HG03378 (cell line): Measurements from ENCODE around the gene CAPN5.

Source experiments
- ATAC-seq: cut with Tn5 transposase; IDR thresholded peaks from one replicate; pipeline ENCODE4 v1.9.1; 2021; ENCODE audit warnings: mild to moderate bottlenecking, moderate library complexity; ENCODE audit not compliant: unreplicated experiment

Gene CAPN5

DNA sequence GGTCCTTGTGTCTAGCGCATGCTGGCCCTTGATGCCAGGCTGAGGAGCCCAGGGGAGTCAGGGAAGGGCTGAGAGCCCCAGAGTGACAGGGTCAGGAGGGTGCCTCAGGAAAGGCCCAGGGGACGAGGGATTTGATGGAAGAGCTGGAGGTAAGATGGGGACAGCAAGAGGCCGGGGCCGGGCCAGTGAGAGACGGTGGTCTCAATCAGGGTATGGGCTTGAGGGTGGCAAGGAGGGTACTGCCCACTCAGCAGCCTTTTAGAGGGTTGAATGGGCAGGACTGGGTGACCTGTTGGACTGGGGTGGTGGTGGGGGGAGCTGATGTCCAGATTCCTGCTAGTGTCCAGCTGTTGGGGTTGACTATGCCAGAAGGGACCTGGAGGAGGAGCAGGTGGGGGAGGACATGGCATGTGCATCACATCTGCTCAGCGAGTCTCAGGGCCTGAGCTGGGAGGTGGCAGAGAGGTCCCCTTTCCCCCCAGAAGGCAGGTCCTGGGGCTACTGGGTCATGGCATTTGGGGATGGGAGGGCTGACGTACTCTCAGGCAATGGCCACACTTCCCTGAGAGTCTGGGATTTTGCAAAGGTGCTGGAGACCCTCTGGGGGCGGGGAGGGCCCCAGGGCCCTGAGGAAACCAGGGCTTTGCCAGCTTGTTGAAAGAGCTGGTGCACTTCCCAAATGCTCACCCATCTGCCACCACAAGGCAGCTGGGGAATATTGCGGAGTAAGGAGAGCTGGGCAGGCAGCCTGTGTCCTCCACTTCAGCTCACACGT, 79.7 kb downstream of the CAPN5 start:
- ATAC-seq, result no peak

DNA sequence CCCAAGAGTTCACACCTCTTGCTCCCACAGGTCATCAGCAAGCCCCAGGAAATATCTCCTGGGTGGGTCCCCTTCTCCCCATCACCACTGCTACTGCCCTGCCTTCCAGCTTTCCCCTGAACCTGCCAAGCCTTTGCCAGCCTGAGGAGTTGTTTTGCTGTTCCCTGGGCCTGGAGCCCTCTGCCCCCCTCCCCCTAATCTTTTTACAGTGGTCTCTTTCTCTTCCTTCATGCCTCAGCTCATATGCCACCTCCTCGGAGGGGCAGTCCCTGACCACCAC, 80.2 kb downstream of the CAPN5 start:
- no peak for ATAC-seq

DNA sequence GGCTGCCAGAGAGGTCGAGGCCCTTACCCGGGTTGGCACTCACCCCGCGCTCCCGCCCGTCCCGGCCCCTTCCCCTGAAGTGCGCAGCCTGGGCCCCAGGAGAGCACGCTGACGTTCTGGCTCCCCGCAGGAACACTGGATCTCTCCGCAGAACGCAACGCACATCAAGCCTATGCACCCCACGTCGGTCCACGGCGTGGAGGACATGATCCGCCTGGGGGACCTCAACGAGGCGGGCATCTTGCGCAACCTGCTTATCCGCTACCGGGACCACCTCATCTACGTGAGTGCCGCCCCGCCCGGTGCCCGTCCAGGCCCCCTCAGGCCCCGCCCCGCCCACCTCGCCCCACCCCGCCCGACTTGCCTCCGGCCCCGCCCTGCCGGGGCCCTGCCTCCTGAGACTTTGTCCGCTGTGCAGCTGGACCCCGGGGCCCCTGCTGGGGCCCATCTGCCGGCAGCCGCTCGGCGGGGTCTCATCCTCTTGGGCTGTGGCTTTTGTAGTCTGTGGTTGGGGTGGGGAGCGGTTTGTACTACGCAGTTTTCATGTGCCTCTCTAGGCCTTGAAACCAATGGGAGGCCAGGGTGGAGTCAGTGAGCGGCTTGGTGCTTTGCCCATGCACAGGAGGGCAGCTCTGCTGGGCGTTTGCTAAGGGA, 81.0 kb downstream of the CAPN5 start:
- ATAC-seq, result no peak

DNA sequence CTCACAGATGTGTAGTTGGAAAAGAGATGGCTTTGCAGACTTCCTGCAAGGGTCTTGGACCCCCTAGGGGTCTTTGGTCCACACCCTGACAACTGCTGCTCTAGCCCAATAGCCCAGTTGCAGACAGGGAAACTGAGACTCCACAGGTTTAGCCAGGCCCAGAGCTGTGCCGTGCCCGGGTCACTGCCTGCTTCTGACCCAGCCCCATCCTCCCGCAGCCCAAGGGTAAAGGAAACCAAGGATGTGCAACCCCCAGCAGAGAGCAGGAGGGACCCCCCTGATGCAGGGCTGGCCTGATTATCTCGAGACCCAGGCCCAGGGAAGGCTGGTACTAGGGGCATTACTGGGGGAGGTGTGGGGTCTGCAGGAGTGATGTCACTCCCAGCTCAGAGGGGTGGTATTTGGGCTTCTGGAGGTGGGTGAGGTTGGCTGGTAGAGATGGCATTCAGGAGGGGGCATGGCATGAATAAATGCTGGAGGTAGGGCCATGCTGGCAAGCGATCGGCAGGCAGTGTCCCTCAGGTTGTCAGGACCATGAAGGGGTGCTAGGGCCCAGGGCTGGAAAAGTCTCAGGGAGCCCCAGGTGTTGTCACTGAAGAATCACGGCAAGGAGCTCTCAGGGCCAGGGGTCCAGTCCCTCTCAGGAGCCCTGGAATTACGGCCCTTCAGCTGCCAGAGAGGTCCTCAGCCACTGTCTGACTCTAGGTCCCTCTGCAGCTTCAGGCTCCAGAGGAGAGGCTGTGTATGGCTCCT, 82.4 kb downstream of the CAPN5 start:
- no peak for ATAC-seq

DNA sequence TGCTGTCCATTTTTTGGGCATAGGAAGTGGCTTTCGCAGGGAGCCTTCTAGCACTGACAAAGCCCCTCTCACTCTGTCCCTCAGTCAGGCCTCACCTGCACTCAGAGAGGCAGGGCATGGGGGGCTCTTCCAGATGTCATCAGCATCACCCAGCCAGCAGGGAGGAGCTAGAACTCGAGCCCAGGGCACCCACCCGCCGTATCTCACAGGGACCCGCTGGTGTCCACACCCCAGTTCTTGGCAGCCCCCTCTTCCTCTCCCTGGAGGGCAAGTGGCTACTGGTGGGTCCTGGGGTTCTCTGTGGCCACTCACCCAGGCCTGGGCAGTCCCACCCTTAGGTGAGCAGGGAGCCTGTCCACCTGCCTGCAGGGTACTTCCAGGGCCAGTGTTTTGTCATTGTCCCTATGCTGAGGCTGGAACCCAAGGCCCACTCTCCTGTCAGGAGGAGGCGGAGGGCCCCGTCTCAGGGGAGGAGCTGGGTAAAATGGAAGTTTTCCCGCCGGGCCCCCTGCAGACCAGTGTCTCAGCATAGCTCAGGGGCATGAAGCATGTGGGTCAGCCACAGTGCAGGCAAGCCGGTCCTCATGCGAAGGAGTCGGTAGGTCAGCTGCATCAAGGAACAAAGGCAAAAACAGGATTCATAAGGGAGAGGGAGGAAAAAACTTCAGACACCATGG, 83.1 kb downstream of the CAPN5 start:
- no peak for ATAC-seq

DNA sequence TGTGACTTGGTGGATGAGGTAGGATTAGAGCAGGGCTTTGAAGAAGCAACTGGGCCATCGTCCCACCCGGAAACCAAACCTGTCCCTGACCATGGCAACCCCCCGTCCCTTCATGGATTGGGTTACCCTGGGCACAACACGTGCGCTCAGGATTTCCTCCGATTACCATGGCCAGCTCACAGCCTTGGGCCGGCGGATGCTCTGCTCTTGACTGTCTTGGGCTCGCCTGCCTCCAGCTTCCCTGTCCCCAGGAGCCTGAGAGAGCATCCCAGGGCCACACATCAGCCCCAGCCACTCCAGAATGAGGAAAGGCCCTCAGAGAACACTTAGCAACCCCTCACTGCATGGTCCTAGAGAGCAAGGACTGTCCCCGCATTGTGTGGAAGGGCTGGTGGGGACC, 84.1 kb downstream of the CAPN5 start:
- no peak for ATAC-seq

DNA sequence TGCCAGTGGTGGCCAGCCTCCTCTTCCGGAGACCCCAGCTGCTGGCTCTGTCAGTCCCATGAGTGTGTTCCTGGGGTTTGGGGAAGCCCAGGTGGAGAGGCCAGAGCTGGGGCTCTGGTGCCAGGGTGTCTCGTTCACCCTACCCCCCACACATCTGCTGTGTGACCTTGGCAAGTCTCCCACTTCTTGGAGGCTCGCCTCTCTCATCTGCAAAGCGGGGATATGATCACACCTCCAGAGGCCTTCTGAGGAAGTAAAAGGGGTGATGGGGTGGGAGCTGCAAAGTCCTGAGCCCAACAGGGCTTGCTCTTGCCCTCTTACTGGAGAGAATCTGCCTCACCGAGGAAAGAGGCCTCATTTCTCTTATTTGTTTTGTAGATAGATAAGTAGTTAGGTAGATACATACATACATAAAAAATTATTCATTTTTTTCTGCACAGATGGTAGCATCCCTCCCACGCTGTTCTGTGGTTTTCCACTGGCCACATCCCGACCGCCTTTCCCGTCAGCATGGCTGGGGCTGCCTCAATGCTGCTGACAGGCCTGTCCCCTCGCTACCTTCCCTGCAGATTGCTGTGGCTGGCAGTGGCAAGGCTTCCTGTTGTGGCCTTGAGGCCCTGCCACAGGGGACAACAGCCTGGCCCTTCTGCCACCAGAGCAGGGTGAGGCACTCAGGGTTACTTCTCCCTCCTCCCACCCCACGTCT, 85.2 kb downstream of the CAPN5 start:
- ATAC-seq, result no peak

DNA sequence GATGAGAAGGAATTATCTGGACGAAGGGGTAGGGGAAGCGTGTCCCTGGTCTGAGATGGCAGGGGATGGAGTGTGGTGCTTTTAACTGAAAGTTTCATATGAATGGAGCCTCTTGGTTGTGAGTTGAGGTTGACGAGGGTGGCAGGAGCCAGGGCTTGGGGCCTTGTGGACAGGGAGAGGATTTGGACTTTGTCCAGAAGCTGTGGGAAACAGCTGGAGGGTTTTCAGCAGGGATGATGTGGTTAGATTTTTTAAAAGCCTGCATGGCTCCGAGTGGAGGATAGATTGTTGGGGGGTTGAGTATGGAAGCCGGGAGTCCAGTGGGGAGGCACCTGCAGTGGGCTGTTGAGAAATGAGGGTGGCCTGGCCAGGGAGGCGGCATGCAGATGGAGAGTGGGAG, 86.1 kb downstream of the CAPN5 start:
- ATAC-seq, result no peak

DNA sequence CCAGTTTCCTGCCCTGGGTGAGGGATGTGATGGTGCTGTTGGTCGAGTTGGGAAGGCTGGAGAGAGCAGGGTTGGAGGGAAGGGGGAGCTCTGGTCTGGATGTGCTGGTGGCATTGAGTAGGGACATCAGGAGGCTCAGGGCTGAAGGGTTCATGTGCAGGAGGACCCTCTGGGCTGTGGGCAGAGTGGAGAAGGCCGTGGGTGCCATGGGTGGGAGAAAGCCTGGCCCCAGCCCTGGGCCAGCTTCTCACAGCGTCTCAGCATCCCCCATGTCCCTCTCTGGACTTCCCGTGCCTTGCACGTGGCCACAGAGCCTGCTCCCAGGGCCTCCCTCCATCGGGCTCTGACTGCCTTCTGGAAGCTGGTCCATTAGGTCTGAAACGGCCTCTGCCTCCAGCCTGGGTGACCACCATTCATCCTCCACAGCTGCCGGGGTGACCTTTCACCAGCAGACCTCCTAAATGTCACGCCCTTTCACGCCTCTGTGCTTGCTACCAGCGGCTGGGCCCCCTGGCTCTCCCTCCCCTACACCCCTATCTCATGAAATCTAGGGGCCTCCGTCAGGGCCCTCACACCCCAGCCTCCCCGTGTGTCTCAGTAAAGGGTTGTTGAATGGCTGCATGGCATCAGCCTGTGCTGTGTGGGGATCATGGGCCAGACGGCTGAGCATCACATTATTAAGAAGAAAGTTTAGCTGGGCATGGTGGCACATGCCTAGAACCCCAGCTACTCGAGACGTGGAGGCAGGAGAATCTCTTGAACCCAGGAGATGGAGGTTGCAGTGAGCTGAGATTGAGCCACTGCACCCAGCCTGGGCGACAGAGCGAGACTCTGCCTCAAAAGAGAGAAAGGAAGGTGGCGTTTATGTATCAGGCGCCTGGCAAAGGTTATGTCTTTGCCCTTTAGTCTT, 86.8 kb downstream of the CAPN5 start:
- ATAC-seq, result no peak

DNA sequence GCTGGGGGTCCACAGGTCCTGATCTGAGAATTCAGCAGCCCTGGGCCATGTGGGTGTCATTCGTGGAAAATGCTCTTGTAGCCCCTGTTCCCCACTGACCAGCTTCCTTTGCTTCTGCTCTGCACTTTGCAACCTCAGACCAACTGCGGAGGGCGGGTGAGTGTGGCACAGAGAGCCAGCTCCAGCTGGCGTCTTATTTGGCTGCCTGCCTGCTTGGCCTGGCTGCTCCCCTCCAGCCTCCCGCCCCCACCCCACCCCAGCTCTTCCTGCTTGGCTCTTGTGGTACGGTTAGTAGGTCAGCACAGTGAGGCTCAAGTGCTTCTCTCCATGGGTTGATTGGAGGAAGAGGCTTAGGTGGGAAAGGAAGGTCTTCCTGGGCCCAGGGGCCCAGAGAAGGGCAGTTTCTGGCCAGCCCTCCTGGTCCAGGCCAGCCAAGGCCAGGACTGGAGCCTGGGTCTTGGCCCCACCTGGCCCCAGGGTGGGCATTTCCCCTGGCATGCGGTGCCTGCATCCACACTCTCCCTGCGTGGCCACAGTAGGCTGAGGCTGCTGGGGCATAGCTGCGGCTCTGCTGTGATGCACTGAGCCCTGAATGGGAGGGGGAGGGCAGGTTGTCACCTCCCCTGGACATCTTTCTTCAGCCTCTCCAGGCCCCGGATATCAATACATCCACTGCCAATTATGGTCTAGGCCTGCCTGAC, 87.8 kb downstream of the CAPN5 start:
- ATAC-seq, result no peak

DNA sequence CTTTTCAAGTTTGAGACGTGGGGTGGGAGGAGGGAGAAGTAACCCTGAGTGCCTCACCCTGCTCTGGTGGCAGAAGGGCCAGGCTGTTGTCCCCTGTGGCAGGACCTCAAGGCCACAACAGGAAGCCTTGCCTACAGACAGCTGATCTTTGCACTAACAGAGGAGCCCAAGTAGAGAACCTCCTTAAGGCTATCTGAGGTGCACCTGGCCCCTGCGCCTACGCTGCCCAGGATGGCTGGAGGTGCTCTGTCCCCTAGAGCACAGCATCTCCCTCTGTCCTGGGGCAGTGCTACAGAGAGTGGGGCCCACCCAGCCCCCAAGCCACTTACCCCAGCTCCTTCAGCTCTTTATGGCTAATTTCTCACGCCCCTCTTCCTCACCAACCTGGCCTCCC, 88.3 kb downstream of the CAPN5 start:
- ATAC-seq, result no peak

DNA sequence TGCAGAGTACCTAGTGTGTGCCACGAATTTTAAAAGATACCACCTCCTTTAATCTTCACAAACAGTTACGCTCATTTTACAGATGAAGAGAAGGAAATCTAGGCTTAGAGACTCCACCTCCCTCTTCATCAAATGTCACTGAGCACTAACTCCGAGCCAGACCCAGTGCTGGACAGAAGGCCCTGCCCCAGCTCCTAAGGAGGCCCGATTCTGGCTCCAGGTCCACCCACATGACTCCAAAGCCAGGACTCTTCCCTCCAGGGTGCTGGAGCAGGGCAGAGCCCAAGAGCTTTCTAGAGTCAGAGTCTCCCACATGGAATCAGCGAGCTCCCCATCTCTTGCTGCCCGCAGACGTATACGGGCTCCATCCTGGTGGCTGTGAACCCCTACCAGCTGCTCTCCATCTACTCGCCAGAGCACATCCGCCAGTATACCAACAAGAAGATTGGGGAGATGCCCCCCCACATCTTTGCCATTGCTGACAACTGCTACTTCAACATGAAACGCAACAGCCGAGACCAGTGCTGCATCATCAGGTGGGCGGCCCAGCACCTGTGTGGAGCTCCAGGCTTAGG, 88.9 kb downstream of the CAPN5 start:
- ATAC-seq, result no peak

DNA sequence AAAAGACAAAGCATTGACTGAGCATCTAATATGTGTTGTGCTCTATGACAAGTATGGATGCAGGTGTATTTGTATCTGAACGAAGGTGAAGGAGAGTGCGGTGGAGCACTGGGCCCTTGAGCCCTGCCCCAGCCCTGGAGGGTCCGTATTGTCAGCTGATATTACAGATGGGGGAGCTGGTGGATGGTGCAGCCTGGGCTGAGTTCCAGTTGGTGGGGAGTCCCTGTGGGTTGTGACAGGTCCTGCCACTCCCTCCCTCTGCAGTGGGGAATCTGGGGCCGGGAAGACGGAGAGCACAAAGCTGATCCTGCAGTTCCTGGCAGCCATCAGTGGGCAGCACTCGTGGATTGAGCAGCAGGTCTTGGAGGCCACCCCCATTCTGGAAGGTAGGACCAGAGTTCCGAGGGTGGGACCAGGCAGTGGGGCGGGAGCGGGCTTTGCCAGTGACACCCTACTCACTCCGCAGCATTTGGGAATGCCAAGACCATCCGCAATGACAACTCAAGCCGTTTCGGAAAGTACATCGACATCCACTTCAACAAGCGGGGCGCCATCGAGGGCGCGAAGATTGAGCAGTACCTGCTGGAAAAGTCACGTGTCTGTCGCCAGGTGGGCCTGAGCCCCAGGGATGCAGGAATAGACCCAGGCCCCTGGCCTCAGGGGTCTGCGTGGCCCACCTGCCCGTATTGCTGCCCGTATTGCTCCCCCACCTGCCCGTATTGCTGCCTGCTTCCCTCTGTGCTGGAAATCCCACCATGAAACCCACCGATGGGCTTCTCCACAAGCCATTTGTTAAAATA, 89.8 kb downstream of the CAPN5 start:
- no peak for ATAC-seq

DNA sequence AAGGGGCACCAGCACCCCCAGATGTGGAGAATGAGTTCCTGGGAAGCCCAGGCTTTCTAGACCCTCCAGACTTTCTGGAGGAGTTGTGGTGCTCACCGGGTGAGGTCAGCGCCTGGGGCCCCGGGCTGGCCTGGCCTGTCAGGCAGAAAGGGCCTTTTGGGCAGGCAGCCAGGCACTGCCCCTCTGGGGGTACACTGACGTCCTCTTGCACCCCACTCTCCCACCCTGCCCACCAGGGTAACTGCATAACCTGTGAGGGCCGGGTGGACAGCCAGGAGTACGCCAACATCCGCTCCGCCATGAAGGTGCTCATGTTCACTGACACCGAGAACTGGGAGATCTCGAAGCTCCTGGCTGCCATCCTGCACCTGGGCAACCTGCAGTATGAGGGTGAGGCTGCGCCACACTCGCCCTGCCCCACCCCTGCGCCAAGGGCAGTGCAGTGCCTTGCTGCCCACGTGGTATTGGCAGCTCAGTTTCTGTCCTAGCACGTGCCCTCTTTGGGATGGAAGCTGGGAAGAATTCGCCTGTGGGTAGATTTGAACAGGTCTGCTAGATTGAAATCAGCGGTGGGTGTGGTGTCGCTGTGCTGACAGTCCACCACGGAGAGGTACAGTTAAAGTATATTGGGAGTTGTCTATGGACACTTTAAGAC, 91.4 kb downstream of the CAPN5 start:
- no peak for ATAC-seq

DNA sequence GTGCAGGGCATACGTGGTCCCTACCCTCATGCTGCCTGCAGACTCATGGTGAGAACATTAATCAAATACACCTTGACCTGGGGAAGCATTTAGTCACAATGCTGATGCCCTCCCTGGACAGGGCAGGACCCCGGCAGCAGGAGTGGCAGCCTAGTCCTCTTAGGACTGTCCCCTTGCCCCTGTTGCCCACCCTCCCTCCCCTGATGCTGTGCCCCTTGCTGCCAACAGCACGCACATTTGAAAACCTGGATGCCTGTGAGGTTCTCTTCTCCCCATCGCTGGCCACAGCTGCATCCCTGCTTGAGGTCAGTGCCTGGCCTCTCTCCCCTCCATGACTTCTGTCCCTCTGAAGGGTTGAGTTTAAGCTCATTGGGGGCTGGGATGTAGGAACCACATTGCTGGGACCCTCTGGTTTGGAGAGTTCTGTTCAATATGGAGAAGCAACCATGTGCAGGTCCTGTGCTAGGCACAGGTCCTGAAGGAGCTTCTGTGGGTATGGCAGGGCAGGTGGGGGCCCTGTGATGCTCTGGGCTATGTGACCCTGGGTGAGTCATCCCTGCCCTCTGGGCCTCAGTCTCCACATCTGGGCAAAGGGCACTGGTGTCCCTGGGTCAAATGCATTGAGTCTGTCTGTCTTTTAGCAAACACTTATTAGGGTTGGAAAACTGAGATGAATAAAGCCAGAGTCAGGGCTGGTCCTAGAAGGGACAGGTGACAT, 92.6 kb downstream of the CAPN5 start:
- ATAC-seq, result no peak

DNA sequence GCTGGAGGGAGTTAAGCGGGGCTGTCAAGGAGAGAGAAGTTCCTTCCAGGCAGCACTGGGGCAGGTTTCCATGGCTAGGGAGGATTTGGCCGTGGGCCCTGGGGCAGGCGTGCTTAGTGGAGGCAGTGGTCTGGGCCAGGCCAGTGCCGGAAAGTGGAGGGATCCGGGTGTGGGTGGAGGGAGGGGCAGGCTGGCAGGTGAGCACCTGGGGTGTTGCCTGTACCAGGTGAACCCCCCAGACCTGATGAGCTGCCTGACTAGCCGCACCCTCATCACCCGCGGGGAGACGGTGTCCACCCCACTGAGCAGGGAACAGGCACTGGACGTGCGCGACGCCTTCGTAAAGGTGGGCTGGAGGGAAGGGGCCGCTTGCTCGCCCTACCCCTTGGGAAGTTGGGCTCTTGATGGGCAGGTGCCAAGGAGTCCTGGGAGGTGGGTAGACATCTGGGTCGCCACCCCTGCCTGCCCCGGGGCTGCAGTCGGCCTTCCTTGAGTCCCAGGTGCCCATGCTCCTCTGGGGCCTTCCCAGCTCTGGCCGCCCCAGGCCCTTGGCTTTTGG, 93.2 kb downstream of the CAPN5 start:
- no peak for ATAC-seq

DNA sequence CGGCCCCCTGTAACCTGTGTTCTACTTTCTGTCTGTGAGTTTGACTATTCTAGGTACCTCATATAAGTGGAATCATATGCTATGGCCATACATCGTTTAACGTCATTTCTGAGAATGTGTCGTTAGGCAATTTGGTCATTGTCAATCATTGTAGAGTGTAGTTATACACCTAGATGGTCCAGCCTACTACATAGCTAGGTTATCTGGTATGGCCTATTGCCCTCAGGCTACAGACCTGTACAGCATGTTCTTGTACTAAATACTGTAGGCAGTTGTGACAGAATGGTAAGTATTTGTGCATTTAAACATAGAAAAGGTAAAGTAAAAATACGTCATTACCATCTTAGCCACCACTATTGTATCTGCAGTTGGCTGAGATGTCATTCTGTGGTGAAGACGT, 96.5 kb downstream of the CAPN5 start:
- ATAC-seq, result no peak
